ENCODE measurements around the gene HOXB3.

The HOXB3 gene

GRCh38 chr17:48505788-48506187 is 84.3 kb downstream of the HOXB3 start (continued):
- no peak for TF ChIP-seq CTCF (tag by site-specific recombination; IDR thresholded peaks at IDR 0.05)
- TF ChIP-seq ZNF16 (tag by site-specific recombination; IDR thresholded peaks at IDR 0.05; ENCODE audit: low read depth), result no peak
- TF ChIP-seq ZEB2 (tag by site-specific recombination; IDR thresholded peaks at IDR 0.05), result 0 out of 2 replicates have a peak, but pooled peaks have one; percentile 35
- no peak for TF ChIP-seq ZBTB48 (tag by site-specific recombination; IDR thresholded peaks at IDR 0.05)
- peak; percentile 76 for TF ChIP-seq ATF2 (tag by site-specific recombination; IDR thresholded peaks at IDR 0.05; ENCODE audit: low read depth)
- TF ChIP-seq ZNF324 (tag by site-specific recombination; IDR thresholded peaks at IDR 0.05), result no peak
- no peak for TF ChIP-seq ZBTB11 (tag by site-specific recombination; conservative IDR thresholded peaks at IDR 0.05; ENCODE audit: low read depth)
- no peak for TF ChIP-seq OVOL3 (tag by site-specific recombination; IDR thresholded peaks at IDR 0.05)
- TF ChIP-seq ZNF214 (tag by site-specific recombination; IDR thresholded peaks at IDR 0.05; ENCODE audit: borderline replicate concordance), result no peak
- no peak for TF ChIP-seq ZFHX2 (tag by site-specific recombination; conservative IDR thresholded peaks at IDR 0.05)
- no peak for TF ChIP-seq ZSCAN23 (tag by site-specific recombination; IDR thresholded peaks at IDR 0.05)
- TF ChIP-seq BCL11B (tag by site-specific recombination; IDR thresholded peaks at IDR 0.05; ENCODE audit: low read depth), result no peak
- no peak for TF ChIP-seq ZNF704 (tag by site-specific recombination; IDR thresholded peaks at IDR 0.05)
- no peak for TF ChIP-seq GLIS2 (tag by site-specific recombination; IDR thresholded peaks at IDR 0.05)
- 0 out of 2 replicates have a peak, but pooled peaks have one; percentile 4 for TF ChIP-seq ZNF660 (tag by site-specific recombination; IDR thresholded peaks at IDR 0.05)
- no peak for TF ChIP-seq ZNF248 (tag by site-specific recombination; IDR thresholded peaks at IDR 0.05)
- no peak for TF ChIP-seq ZXDB (tag by site-specific recombination; IDR thresholded peaks at IDR 0.05)
- TF ChIP-seq GLIS1 (tag by site-specific recombination; IDR thresholded peaks at IDR 0.05), result no peak
- TF ChIP-seq ZNF155 (tag by site-specific recombination; IDR thresholded peaks at IDR 0.05), result no peak
- no peak for TF ChIP-seq ZNF548 (tag by site-specific recombination; IDR thresholded peaks at IDR 0.05)
- no peak for TF ChIP-seq ZNF221 (tag by site-specific recombination; IDR thresholded peaks at IDR 0.05; ENCODE audit: borderline replicate concordance)
- TF ChIP-seq ZNF585B (tag by site-specific recombination; IDR thresholded peaks at IDR 0.05), result no peak
- no peak for TF ChIP-seq ZNF24 (tag by site-specific recombination; IDR thresholded peaks at IDR 0.05)
- TF ChIP-seq ZNF146 (tag by site-specific recombination; IDR thresholded peaks at IDR 0.05), result no peak
- no peak for TF ChIP-seq ZNF23 (tag by site-specific recombination; IDR thresholded peaks at IDR 0.05; ENCODE audit: borderline replicate concordance)
- no peak for TF ChIP-seq REPIN1 (tag by site-specific recombination; IDR thresholded peaks at IDR 0.05; ENCODE audit: low read depth)
- no peak for TF ChIP-seq REST (tag by site-specific recombination; IDR thresholded peaks at IDR 0.05)
- no peak for TF ChIP-seq SALL2 (tag by site-specific recombination; IDR thresholded peaks at IDR 0.05; ENCODE audit: borderline replicate concordance)
- TF ChIP-seq ZNF555 (tag by site-specific recombination; conservative IDR thresholded peaks at IDR 0.05), result no peak
- TF ChIP-seq ZNF558 (tag by site-specific recombination; IDR thresholded peaks at IDR 0.05), result no peak
- peak; percentile 27; the same call in 1 of the 2 replicates for TF ChIP-seq ZNF366 (tag by site-specific recombination; conservative IDR thresholded peaks at IDR 0.05)
- TF ChIP-seq ZBTB8A (tag by site-specific recombination; IDR thresholded peaks at IDR 0.05), result no peak

Data from HEK293 (cell line).